HepG2 (cell line): ENCODE measurements around the gene TENT5A. TPM values are rescaled to one million over a fixed set of nuclear protein-coding genes. Genes with fewer than 3 reads are reported as not detected.

Source experiments
- CEBPB ChIP-seq: IDR thresholded peaks from 2 replicates; pipeline ENCODE4 v1.6.1; 2011; ENCODE audit warnings: low read depth, low read length, improper control_type of control experiment, borderline replicate concordance
- DBP ChIP-seq: sonication (generic); formaldehyde crosslinking; IDR thresholded peaks from 2 replicates; pipeline ENCODE4 v1.4.0; 2020; ENCODE audit warnings: missing genetic modification reagents; ENCODE audit errors: not compliant biosample characterization
- MIER3 ChIP-seq: IDR thresholded peaks from 2 replicates; pipeline ENCODE4 v1.6.1; 2016; ENCODE audit warnings: missing compliant biosample characterization, borderline replicate concordance
- MXD4 ChIP-seq: IDR thresholded peaks from 2 replicates; pipeline ENCODE4 v1.6.1; 2016; ENCODE audit warnings: mild to moderate bottlenecking, missing biosample characterization, missing genetic modification reagents
- NR2F6 ChIP-seq, 2 experiments: IDR thresholded peaks; 2 replicates each; pipeline ENCODE4 v1.6.1; 2016; ENCODE audit warnings: antibody characterized with exemption in 1 of 2, mild to moderate bottlenecking in 1 of 2
- PHF8 ChIP-seq: sonication (generic); formaldehyde crosslinking; IDR thresholded peaks from 2 replicates; pipeline ENCODE4 v1.5.0; 2020; ENCODE audit warnings: missing genetic modification reagents
- RAD51 ChIP-seq: fragments of 450-650 bp; IDR thresholded peaks from 2 replicates; pipeline ENCODE4 v1.6.1; 2016; ENCODE audit warnings: borderline replicate concordance
- SMAD3 ChIP-seq: sonication (generic); formaldehyde crosslinking; IDR thresholded peaks from 2 replicates; pipeline ENCODE4 v1.4.0; 2020; ENCODE audit warnings: missing genetic modification reagents
- ZBTB33 ChIP-seq: sonication (generic); formaldehyde crosslinking; IDR thresholded peaks from 2 replicates; pipeline ENCODE4 v1.4.0; 2020; ENCODE audit warnings: missing genetic modification reagents
- ZBTB40 ChIP-seq, 2 experiments: fragments of 450-650 bp in 1 of 2; sonication (generic) in 1 of 2; formaldehyde crosslinking in 1 of 2; IDR thresholded peaks; 2 replicates each; pipeline versions ENCODE4 v1.6.1 to v1.8.0; 2016 to 2022; ENCODE audit warnings: antibody characterized with exemption in 1 of 2, mild to moderate bottlenecking in 1 of 2, missing genetic modification reagents in 1 of 2
- ZNF263 ChIP-seq: sonication (generic); formaldehyde crosslinking; IDR thresholded peaks from 2 replicates; pipeline ENCODE4 v1.4.0; 2020; ENCODE audit warnings: missing genetic modification reagents
- ZNF780A ChIP-seq: sonication (generic); formaldehyde crosslinking; IDR thresholded peaks from 2 replicates; pipeline ENCODE4 v1.8.0; 2022; ENCODE audit warnings: mild to moderate bottlenecking, missing genetic modification reagents, moderate library complexity
- ZNF788 ChIP-seq: sonication (generic); formaldehyde crosslinking; IDR thresholded peaks from 2 replicates; pipeline ENCODE4 v1.5.0; 2020; ENCODE audit warnings: mild to moderate bottlenecking, missing genetic modification reagents, borderline replicate concordance
- ZSCAN22 ChIP-seq: sonication (generic); formaldehyde crosslinking; IDR thresholded peaks from 2 replicates; pipeline ENCODE4 v1.4.0; 2020; ENCODE audit warnings: mild to moderate bottlenecking, missing genetic modification reagents
- polyA plus RNA-seq, 8 experiments: library from polyadenylated mRNA; depleted of rRNA in 3 of 8; stranded (reverse) in 7 of 8; unstranded in 1 of 8; fragments of >200 nt; fragmentation: Illumina TruSeq in 4 of 8; extraction: Trizol in 4 of 8; gene quantifications; 2 replicates each; pipeline versions ENCODE4 v1.2.1 to v1.2.3, GENCODE V29; 2011 to 2016; ENCODE audit warnings: low read depth in 4 of 8, missing spikeins in 1 of 8, mixed read lengths in 1 of 8; ENCODE audit not compliant: insufficient read depth in 1 of 8
- total RNA-seq, 5 experiments: library from RNA; depleted of rRNA; stranded (reverse); fragments of >200 nt; fragmentation: Illumina TruSeq; extraction: Trizol; gene quantifications; 2 replicates each; pipeline ENCODE4 v1.2.3, GENCODE V29; 2016; ENCODE audit warnings: low read depth in 1 of 5

The TENT5A gene
- total and polyA plus RNA-seq, 2 of the 13 experiments (the other 11 are each of a cell fraction or from before 2014, with no cell fraction given): 8.0 to 13.8 TPM

GRCh38 chr6:81774542-81774941 lies 22.1 kb upstream of the TENT5A start (continued):
- no peak for TF ChIP-seq ZNF788 (CRISPR knock-in tag)
- no peak for TF ChIP-seq DBP (CRISPR knock-in tag)
- no peak for TF ChIP-seq NR2F6 (IDR thresholded peaks at IDR 0.05)
- TF ChIP-seq NR2F6 (CRISPR knock-in tag; IDR thresholded peaks at IDR 0.05): peak; percentile 38; the same call in 1 of the 2 replicates
- no peak for TF ChIP-seq ZNF780A (CRISPR knock-in tag)
- no peak for TF ChIP-seq ZSCAN22 (CRISPR knock-in tag)
- no peak for TF ChIP-seq SMAD3 (CRISPR knock-in tag)
- TF ChIP-seq ZBTB40 (IDR thresholded peaks at IDR 0.05): no peak
- TF ChIP-seq ZBTB40 (CRISPR knock-in tag; IDR thresholded peaks at IDR 0.05): no peak
- TF ChIP-seq ZBTB33 (CRISPR knock-in tag): no peak
- no peak for TF ChIP-seq MIER3 (CRISPR knock-in tag)
- no peak for TF ChIP-seq MXD4 (CRISPR knock-in tag)
- no peak for TF ChIP-seq CEBPB
- no peak for TF ChIP-seq ZNF263 (CRISPR knock-in tag)
- no peak for TF ChIP-seq RAD51
- TF ChIP-seq PHF8 (CRISPR knock-in tag): no peak
